ENCODE measurements around the gene ZNF334. TPM values are rescaled to one million over a fixed set of nuclear protein-coding genes. Genes with fewer than 3 reads are reported as not detected.

Gene ZNF334
- total RNA-seq, 1 donor from 2014 or later: 0.52 TPM

Other genes starting within 250 kb of the ZNF334 start
- 2.3 TPM for gene CDH22, start 205.1 kb downstream of the ZNF334 start, total RNA-seq
- 37.1 TPM for gene ELMO2, start 106.9 kb downstream of the ZNF334 start, total RNA-seq
- gene OCSTAMP, start 37.1 kb upstream of the ZNF334 start, total RNA-seq: not detected
- gene SLC13A3, start 137.9 kb upstream of the ZNF334 start, total RNA-seq: 0.12 TPM
- gene TP53RK, start 175.9 kb upstream of the ZNF334 start, total RNA-seq: 6.1 TPM
- gene SLC2A10, start 196.1 kb upstream of the ZNF334 start, total RNA-seq: 1.9 TPM